HCT116 (cell line): ENCODE results near the gene IDS.

Experiments used
- ATF3 ChIP-seq: IDR thresholded peaks from 2 replicates; pipeline ENCODE4 v1.6.1; 2012
- CTCF ChIP-seq, 3 experiments: fragments of 200-600 bp in 1 of 3; sonication (generic) in 1 of 3; IDR thresholded peaks in 2 of 3; conservative IDR thresholded peaks in 1 of 3; 2 replicates each; pipeline ENCODE4 v1.5.1; 2012 to 2017; ENCODE audit warnings: low read depth in 2 of 3, low read length in 2 of 3, antibody characterized with exemption in 1 of 3, borderline replicate concordance in 1 of 3, control low read depth in 1 of 3, mild to moderate bottlenecking in 1 of 3, mixed read lengths in 1 of 3, mixed run types in 1 of 3, moderate library complexity in 1 of 3; ENCODE audit not compliant: insufficient read depth in 1 of 3
- EZH2 ChIP-seq: fragments of 200-600 bp; sonication (generic); IDR thresholded peaks from 2 replicates; pipeline ENCODE4 v1.6.1; 2017; ENCODE audit warnings: antibody characterized with exemption, mixed run types
- EZH2phosphoT487 ChIP-seq: fragments of 200-600 bp; IDR thresholded peaks from 2 replicates; pipeline ENCODE4 v1.6.1; 2018; ENCODE audit warnings: antibody characterized with exemption, borderline replicate concordance
- MAX ChIP-seq: IDR thresholded peaks from 2 replicates; pipeline ENCODE4 v1.6.1; 2012
- POLR2A ChIP-seq: IDR thresholded peaks from 2 replicates; pipeline ENCODE4 v1.7.0; 2011; ENCODE audit warnings: borderline replicate concordance; ENCODE audit not compliant: insufficient read depth, insufficient read length; ENCODE audit errors: extremely low read depth
- POLR2AphosphoS5 ChIP-seq: IDR thresholded peaks from 2 replicates; pipeline ENCODE4 v1.6.1; 2011; ENCODE audit warnings: mild to moderate bottlenecking, low read depth, low read length, moderate library complexity
- REST ChIP-seq: IDR thresholded peaks from 2 replicates; pipeline ENCODE4 v1.6.1; 2012; ENCODE audit warnings: low read depth
- SIN3A ChIP-seq: IDR thresholded peaks from 2 replicates; pipeline ENCODE4 v1.6.1; 2012; ENCODE audit warnings: low read depth
- YY1 ChIP-seq: IDR thresholded peaks from 2 replicates; pipeline ENCODE4 v1.6.1; 2011; ENCODE audit warnings: low read length, low read depth, moderate library complexity, mild to moderate bottlenecking; ENCODE audit not compliant: insufficient replicate concordance; ENCODE audit errors: extremely low read depth
- ZBTB33 ChIP-seq: IDR thresholded peaks from 2 replicates; pipeline ENCODE4 v1.6.1; 2011; ENCODE audit warnings: mild to moderate bottlenecking, low read length, moderate library complexity; ENCODE audit not compliant: insufficient replicate concordance; ENCODE audit errors: extremely low read depth

GRCh38 chrX:149512225-149512885 lies 7.2 kb upstream of the IDS start:
- TF ChIP-seq CTCF (IDR thresholded peaks at IDR 0.05 in 2 of 3, conservative IDR thresholded peaks at IDR 0.05 in 1 of 3; ENCODE audit: borderline replicate concordance in 1 of 3, insufficient read depth in 1 of 3, low read depth in 2 of 3, low read length in 2 of 3) (peak; percentile 47 to 56 (median 54); a peak in 5 of 6 replicates), SIN3A (no peak), POLR2AphosphoS5 (no peak), POLR2A (no peak), EZH2 (no peak), ZBTB33 (no peak), ATF3 (no peak), EZH2phosphoT487 (no peak), MAX (no peak), YY1 (no peak), REST (no peak)
